ENCODE results near the gene SERPINA4. TPM values are rescaled to one million over a fixed set of nuclear protein-coding genes. Genes with fewer than 3 reads are reported as not detected.

Gene SERPINA4
- total and polyA plus RNA-seq, 2 of the 8 experiments (the other 6 are each of a cell fraction or from before 2014, with no cell fraction given) = not detected

DNA sequence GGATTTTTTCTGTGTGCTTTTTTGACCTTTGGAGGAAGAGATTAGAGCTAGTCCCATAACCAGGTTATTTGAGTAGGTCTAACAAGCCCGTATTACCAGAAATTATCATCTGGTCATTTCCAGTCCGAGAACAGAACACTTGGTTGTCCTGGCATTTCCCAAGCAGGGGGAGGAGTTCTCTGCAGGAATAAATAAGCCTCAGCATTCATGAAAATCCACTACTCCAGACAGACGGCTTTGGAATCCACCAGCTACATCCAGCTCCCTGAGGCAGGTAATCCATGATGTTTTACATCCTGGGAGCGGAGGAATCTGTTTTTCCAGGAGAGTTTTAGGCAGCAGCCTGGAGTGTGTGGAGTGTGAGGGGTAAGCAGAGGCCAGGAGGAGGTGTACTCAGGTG lies 50.9 kb downstream of the SERPINA4 start, which contains the start of gene SERPINA3:
SERPINA3 (plus strand) TSS at position 218 of the 400 bp plus-strand sequence. CDS start 2,051 bp downstream, outside the sequence.
- FAIRE-seq (no peak), DNase-seq (ENCODE audit: low read depth in 1 of 2, low spot score in 2 of 2) (no peak)
- no peak within 1 kb of the TSS for H3K4ac ChIP-seq (replicated peaks; ENCODE audit: insufficient read length, low read depth, low read length)
- no peak within 1 kb of the TSS for H3K4me3 ChIP-seq (ENCODE audit: extremely low read depth in 1 of 4, insufficient read depth in 2 of 4, low read depth in 3 of 4, low read length in 4 of 4)
- peaks cover 0 to 8% of the 10 kb centered on the region in 2 experiments; a peak in 2 of 4 replicates for H3K9me3 ChIP-seq (ENCODE audit: insufficient read depth in 2 of 2, low read depth in 1 of 2, low read length in 1 of 2)
- no peak within 1 kb of the TSS for H2BK15ac ChIP-seq (ENCODE audit: low read length)
- whole genome bisulfite sequencing, 2 experiments (ENCODE audit: extremely low coverage in 1 of 2, insufficient coverage in 1 of 2, insufficient read length in 1 of 2, insufficient replicate concordance in 2 of 2, low coverage in 1 of 2, low lambda C conversion rate in 2 of 2, missing lambda C conversion rate in 1 of 2) = 88% methylated on average over 4 of the region's 4 CpGs; no CpG with 5 or more reads in 1 of the 2 experiments
- H4K20me1 ChIP-seq (replicated peaks in 1 of 2; ENCODE audit: control insufficient read depth in 1 of 2, insufficient read depth in 2 of 2, low read length in 2 of 2) = no peaks in the 10 kb centered on the region
- no peaks in the 10 kb centered on the region for H3K36me3 ChIP-seq (ENCODE audit: control insufficient read depth in 2 of 4, insufficient read depth in 4 of 4, low read length in 3 of 4)
- H4K5ac ChIP-seq (ENCODE audit: insufficient read length, low read depth, low read length) = no peak within 1 kb of the TSS
- no peak within 1 kb of the TSS for H4K91ac ChIP-seq (replicated peaks; ENCODE audit: insufficient read length, low read length)
- H3K23me2 ChIP-seq (ENCODE audit: low read depth, low read length) = no peaks in the 10 kb centered on the region
- no peak within 1 kb of the TSS for H3K27ac ChIP-seq (ENCODE audit: low read depth, low read length)
- no peak within 1 kb of the TSS for H2AFZ ChIP-seq (ENCODE audit: low read length)
- no peak within 1 kb of the TSS for H2BK5ac ChIP-seq (ENCODE audit: low read depth, low read length)
- H3K27me3 ChIP-seq (replicated peaks in 1 of 4; ENCODE audit: control insufficient read depth in 3 of 4, extremely low read depth in 1 of 4, insufficient read depth in 3 of 4, low read length in 3 of 4) = no peaks in the 10 kb centered on the region
- H3K9ac ChIP-seq (replicated peaks in 1 of 4; ENCODE audit: extremely low read depth in 1 of 4, low read depth in 3 of 4, low read length in 3 of 4) = no peak within 1 kb of the TSS
- no peak within 1 kb of the TSS for H4K8ac ChIP-seq (ENCODE audit: extremely low read depth, insufficient read depth, low read length)
- H2AK5ac ChIP-seq (ENCODE audit: low read depth, low read length) = no peak within 1 kb of the TSS
- ChIA-PET CTCF (ENCODE audit: partially characterized antibody) (interaction anchor here (0.9 to 1.2 kb wide), 2 partner anchors 9 to 13 kb away, joined by 5 read pairs; no protein-coding TSS in a partner anchor), POLR2A (ENCODE audit: partially characterized antibody) (no interaction called here)
- H3K56ac ChIP-seq (replicated peaks; ENCODE audit: insufficient read length, low read depth, low read length) = no peak within 1 kb of the TSS
- no peak within 1 kb of the TSS for H3K14ac ChIP-seq (ENCODE audit: insufficient read length)
- H2BK20ac ChIP-seq (ENCODE audit: low read length) = no peak within 1 kb of the TSS
- no peak within 1 kb of the TSS; the same call in 1 of the 2 replicates for H3K18ac ChIP-seq (ENCODE audit: extremely low read depth, low read length)
- H3K4me2 ChIP-seq (ENCODE audit: insufficient read depth in 1 of 2, low read depth in 2 of 2, low read length in 2 of 2) = no peak within 1 kb of the TSS
- no peak within 1 kb of the TSS for H2BK120ac ChIP-seq (replicated peaks; ENCODE audit: low read depth, low read length)
- no peak within 1 kb of the TSS for H2BK12ac ChIP-seq (ENCODE audit: low read depth, low read length)
- H3K79me1 ChIP-seq (ENCODE audit: low read depth, low read length) = no peaks in the 10 kb centered on the region
- no peaks in the 10 kb centered on the region for H3K79me2 ChIP-seq (ENCODE audit: control insufficient read depth in 1 of 2, insufficient read depth in 2 of 2, low read length in 2 of 2)
- H3K23ac ChIP-seq (ENCODE audit: insufficient read length) = no peak within 1 kb of the TSS
- H3K4me1 ChIP-seq (replicated peaks in 1 of 4; ENCODE audit: control insufficient read depth in 3 of 4, insufficient read depth in 4 of 4, low read length in 3 of 4) = no peaks in the 10 kb centered on the region; a peak in 1 of 7 replicates
- TF ChIP-seq USF2 (IDR thresholded peaks at IDR 0.05; ENCODE audit: low read length) (no peak), SIX5 (IDR thresholded peaks at IDR 0.05; ENCODE audit: low read depth, low read length) (no peak), BACH1 (IDR thresholded peaks at IDR 0.05; ENCODE audit: low read length) (no peak), CEBPB (IDR thresholded peaks at IDR 0.05; ENCODE audit: low read depth, low read length) (no peak), TCF12 (IDR thresholded peaks at IDR 0.05; ENCODE audit: low read depth, low read length) (no peak), PHF8 (conservative IDR thresholded peaks at IDR 0.05; ENCODE audit: low read depth, low read length) (no peak), EZH2 (IDR thresholded peaks at IDR 0.05; ENCODE audit: low read depth, low read length, severe bottlenecking) (no peak), CHD1 (IDR thresholded peaks at IDR 0.05; ENCODE audit: low read depth, low read length) (no peak), KDM5A (IDR thresholded peaks at IDR 0.05; ENCODE audit: low read length) (no peak), SAP30 (IDR thresholded peaks at IDR 0.05; ENCODE audit: insufficient read depth, insufficient replicate concordance, low read length) (no peak), RBBP5 (IDR thresholded peaks at IDR 0.05; ENCODE audit: borderline replicate concordance, low read depth, low read length) (no peak), ATF3 (IDR thresholded peaks at IDR 0.05; ENCODE audit: insufficient read depth, low read depth, low read length) (no peak)

Data from H1 (cell line).